VCaP (cell line): Measurements from ENCODE around the gene ITGB5.

Experiments used
- H3K27ac ChIP-seq: fragments of 450-650 bp; 2 replicates; pipeline ENCODE4 v1.5.1; 2017
- CTCF ChIP-seq: fragments of 450-650 bp; conservative IDR thresholded peaks from 2 replicates; pipeline ENCODE4 v1.5.1; 2017; ENCODE audit warnings: mild to moderate bottlenecking, moderate library complexity

The ITGB5 gene

DNA sequence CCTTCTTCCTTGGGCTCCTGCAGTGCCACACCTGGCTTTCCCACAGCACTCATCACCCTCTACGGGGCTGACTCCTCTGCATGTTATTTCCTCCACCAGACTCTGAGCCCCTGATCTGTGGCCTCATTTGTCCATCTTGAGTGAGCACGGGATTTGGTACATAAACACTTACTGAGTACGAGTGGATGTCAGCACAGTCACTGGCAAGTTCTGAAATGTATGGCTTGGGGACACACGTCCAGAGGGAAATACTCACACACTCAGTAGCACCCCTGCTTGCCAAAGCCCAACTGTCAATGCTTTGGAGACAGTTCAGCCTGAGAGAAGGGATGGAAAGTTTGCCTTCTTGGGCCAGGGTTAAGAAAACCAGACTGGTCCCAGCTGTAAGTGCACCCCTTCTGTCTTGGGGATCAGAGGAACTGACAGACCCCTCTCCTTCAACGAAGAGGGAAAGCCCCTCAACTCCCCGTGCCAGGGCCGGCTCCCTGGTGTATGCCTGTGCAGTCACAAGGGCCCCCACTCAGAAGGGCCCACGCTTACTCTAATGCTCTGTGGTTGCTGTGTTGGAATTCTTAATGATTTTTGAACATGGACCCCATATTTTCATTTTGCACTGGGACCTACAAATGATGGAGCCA lies 85.0 kb downstream of the ITGB5 start:
- TF ChIP-seq CTCF = no peak
- H3K27ac ChIP-seq = no peak overlapping the region

GRCh38 chr3:124800511-124801258 lies 86.5 kb downstream of the ITGB5 start:
- H3K27ac ChIP-seq = peak overlapping the region; percentile 55
- TF ChIP-seq CTCF = no peak

GRCh38 chr3:124800076-124800475 lies 87.1 kb downstream of the ITGB5 start:
- H3K27ac ChIP-seq = peak overlapping the region; percentile 55

DNA sequence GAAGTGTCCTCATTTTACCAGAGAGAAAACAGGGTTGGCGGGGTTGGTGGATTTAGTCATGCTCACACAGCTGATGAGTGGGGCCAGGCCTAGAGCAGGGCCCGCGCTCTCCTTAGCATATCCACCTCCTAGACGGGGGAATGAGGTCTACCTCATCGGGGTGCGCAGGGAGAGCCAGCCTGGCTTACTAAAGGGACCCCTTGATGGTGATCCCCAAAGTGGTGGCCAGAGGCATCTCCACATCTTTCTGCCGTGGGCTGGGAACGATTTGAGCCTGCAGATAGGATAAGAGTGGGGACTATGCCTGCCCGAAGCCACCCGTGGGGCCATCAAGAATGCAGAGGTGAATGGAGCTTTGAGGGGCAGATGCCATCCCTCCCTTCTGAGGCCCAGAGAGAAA lies 87.5 kb downstream of the ITGB5 start:
- peak overlapping the region; percentile 55; the same call in 1 of the 2 replicates for H3K27ac ChIP-seq
- no peak for TF ChIP-seq CTCF

More at GRCh38 chr3:124800076-124800475, 87.1 kb downstream of the ITGB5 start:
- no peak for TF ChIP-seq CTCF

- TF ChIP-seq CTCF = no peak
- no peak overlapping the region for H3K27ac ChIP-seq
Observed at GRCh38 chr3:124797426-124797945, 89.7 kb downstream of the ITGB5 start.

DNA sequence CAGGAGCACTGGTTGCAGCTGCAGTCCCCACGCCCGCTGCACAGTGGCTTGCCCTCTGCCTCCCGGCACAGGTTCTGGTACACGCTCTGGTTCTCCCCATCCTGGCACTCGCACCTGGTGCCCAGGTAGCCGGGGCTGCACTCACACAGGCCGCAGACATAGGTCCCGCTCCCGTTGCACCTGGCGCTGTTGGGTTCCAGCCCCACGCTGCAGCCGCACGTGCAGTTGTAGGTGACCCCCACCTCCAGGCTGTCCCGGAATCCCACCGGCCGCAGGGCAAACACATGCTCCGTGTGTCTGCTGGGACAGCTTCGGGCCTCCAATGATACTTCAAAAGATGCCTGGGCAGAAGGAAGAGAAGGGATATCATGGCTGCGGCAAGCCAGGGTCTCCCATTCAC lies 90.7 kb downstream of the ITGB5 start:
- no peak for TF ChIP-seq CTCF
- H3K27ac ChIP-seq = no peak overlapping the region

- no peak overlapping the region for H3K27ac ChIP-seq
- no peak for TF ChIP-seq CTCF
Observed at GRCh38 chr3:124793054-124793739, 94.0 kb downstream of the ITGB5 start.
